ENCODE results near the gene KIF5C. TPM values are rescaled to one million over a fixed set of nuclear protein-coding genes. Genes with fewer than 3 reads are reported as not detected.
A peak's percentile ranks its signal among the peaks of the same experiment; 100 is the strongest.

KIF5C gene
- total RNA-seq: 0.47 TPM
- long read RNA-seq: 0 reads

DNA sequence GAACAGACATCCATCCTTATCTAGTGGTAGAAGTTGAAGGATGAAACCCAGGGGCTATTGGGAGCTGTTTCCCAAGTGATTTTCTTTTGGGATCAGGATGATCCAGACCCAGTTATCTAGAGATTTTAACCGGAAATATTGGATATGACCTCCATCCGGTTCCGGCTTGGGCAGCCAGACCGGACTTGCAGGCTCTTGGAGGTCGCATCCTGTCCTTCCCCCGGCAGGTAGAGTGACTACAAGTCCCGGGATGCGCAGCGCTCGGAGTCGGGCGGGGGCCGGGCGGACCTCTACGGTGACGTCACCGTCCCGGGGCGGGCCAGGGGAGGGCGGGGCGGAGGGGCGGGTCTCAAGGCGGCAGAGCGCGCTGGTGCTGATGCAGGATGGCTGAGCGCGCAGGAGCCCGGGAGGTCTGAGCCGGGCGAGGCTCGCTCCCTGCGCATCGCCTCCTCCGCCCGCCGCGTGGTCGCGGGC, at the start of gene KIF5C:
Gene KIF5C (plus strand): TSS at position 360 of the 474 bp plus-strand sequence. CDS start 391 bp downstream, outside the sequence.
- peaks cover under 1% of the 10 kb centered on the region for H3K9me3 ChIP-seq (replicated peaks)
- intact Hi-C loops (cut with micrococcal nuclease): no loop called here

DNA sequence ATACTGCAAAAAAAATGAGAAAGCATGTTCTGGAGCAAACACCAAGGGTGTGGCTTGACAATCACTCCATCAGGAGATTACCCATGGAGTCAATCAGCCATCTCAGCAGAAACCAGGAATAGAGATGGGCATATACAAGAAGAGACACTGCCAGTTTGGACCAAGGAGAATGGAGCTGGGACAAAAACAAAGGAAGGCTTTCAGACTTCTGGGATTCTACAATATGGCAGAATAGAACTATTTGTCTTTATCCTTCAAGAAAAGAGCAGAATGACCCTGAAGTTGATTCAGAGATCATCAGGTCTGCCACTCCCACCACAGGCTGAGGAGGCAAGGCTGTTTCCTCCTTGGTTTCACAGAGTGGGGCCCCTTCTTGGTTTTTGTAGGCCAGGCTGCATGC, 48.2 kb upstream of the KIF5C start:
- H3K4me3 ChIP-seq: no peak overlapping the region
- TF ChIP-seq, protein P1, sequence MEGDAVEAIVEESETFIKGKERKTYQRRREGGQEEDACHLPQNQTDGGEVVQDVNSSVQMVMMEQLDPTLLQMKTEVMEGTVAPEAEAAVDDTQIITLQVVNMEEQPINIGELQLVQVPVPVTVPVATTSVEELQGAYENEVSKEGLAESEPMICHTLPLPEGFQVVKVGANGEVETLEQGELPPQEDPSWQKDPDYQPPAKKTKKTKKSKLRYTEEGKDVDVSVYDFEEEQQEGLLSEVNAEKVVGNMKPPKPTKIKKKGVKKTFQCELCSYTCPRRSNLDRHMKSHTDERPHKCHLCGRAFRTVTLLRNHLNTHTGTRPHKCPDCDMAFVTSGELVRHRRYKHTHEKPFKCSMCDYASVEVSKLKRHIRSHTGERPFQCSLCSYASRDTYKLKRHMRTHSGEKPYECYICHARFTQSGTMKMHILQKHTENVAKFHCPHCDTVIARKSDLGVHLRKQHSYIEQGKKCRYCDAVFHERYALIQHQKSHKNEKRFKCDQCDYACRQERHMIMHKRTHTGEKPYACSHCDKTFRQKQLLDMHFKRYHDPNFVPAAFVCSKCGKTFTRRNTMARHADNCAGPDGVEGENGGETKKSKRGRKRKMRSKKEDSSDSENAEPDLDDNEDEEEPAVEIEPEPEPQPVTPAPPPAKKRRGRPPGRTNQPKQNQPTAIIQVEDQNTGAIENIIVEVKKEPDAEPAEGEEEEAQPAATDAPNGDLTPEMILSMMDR (IDR thresholded peaks at IDR 0.05; ENCODE audit: borderline replicate concordance): no peak
- no peaks in the 10 kb centered on the region for H3K27me3 ChIP-seq (ENCODE audit: low read depth)
- no peak overlapping the region for H3K27ac ChIP-seq (replicated peaks)
- H3K36me3 ChIP-seq: no peaks in the 10 kb centered on the region
- intact Hi-C loops (cut with micrococcal nuclease): no loop called here
- no peaks in the 10 kb centered on the region for H3K4me1 ChIP-seq
- DNase-seq: no peak
- H3K9me3 ChIP-seq (replicated peaks): no peaks in the 10 kb centered on the region

More for the DNA sequence above, at the start of gene KIF5C:
- peak; percentile 81 for DNase-seq
- peaks cover 27% of the 10 kb centered on the region for H3K4me1 ChIP-seq
- H3K27ac ChIP-seq (replicated peaks): no peak within 1 kb of the TSS
- peaks cover 90% of the 10 kb centered on the region for H3K27me3 ChIP-seq (ENCODE audit: low read depth)
- H3K4me3 ChIP-seq: peak within 1 kb of the TSS; percentile 71
- H3K36me3 ChIP-seq: no peaks in the 10 kb centered on the region
- TF ChIP-seq, protein P1 (IDR thresholded peaks at IDR 0.05; ENCODE audit: borderline replicate concordance): no peak

DNA sequence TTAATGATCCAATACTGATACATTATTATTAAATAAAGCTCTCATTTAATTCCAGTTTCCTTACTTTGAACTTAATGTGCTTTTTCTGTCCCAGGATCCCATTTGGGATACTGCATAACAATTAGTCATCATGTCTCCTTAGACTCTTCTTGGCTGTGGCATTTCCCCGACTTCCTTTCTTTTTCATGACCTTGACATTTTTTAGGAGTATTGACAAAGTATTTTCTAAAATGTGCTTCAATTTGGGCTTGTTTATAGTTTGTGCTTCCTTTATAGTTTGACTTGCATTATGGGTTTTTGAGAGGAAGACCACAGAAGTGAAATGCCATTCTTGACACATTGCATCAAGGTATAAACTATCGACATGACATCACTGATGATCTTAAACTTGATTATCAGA, 46.1 kb upstream of the KIF5C start:
- Histone ChIP-seq H3K27ac (replicated peaks) (no peak overlapping the region), H3K4me1 (no peaks in the 10 kb centered on the region), H3K36me3 (no peaks in the 10 kb centered on the region), H3K27me3 (ENCODE audit: low read depth) (no peaks in the 10 kb centered on the region), H3K4me3 (no peak overlapping the region), H3K9me3 (replicated peaks) (no peaks in the 10 kb centered on the region)
- TF ChIP-seq, protein P1 (IDR thresholded peaks at IDR 0.05; ENCODE audit: borderline replicate concordance): no peak
- no peak for DNase-seq
- intact Hi-C loops (cut with micrococcal nuclease): no loop called here

DNA sequence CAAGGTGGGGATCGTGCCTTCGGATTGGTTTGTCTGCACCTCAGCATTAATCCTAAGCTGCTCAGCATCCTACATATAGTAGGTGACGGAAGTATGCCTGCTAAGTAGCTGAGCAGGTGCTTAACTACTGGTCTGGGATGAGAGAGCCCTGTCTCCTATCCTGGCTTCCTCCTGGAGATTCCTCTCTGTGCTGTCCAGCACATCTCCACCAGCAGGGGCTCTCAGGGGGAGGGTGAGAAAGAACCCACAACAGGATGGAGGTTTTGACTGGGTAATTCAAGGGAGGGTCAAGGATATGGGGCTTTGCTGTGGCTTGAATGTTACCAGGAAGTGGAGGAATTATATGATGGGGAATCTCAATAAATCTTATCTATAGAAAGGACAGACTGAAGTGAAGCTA, 45.4 kb upstream of the KIF5C start:
- no peak overlapping the region for H3K4me3 ChIP-seq
- H3K27me3 ChIP-seq (ENCODE audit: low read depth): peaks cover under 1% of the 10 kb centered on the region
- no peak for DNase-seq
- H3K4me1 ChIP-seq: no peaks in the 10 kb centered on the region
- intact Hi-C loops (cut with micrococcal nuclease): no loop called here
- H3K9me3 ChIP-seq (replicated peaks): no peaks in the 10 kb centered on the region
- H3K36me3 ChIP-seq: no peaks in the 10 kb centered on the region
- no peak overlapping the region for H3K27ac ChIP-seq (replicated peaks)
- TF ChIP-seq, protein P1 (IDR thresholded peaks at IDR 0.05; ENCODE audit: borderline replicate concordance): no peak

DNA sequence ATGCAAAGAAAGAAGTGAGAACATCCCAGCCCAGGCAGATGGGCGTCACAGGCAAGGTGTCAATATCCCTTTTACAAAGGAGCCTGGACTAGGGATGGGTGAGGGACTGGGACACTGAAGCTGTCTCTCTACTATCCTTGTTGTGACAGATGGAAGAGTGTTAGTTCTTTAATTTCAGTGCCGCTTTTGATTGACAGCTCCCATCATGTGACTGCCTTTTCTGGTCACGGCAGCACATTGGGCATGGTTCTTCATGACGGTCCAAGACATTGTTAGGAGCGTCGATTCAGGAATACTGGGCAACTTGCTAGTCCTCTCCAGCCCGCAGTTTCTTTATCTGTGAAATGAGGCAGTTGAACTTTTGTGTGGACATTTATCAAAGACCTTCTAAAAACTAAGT, 42.4 kb upstream of the KIF5C start:
- Histone ChIP-seq H3K27ac (replicated peaks) (no peak overlapping the region), H3K4me3 (no peak overlapping the region), H3K36me3 (no peaks in the 10 kb centered on the region), H3K4me1 (no peaks in the 10 kb centered on the region), H3K27me3 (ENCODE audit: low read depth) (peaks cover 6% of the 10 kb centered on the region), H3K9me3 (replicated peaks) (no peaks in the 10 kb centered on the region)
- intact Hi-C loops (cut with micrococcal nuclease): no loop called here
- TF ChIP-seq, protein P1 (IDR thresholded peaks at IDR 0.05; ENCODE audit: borderline replicate concordance): no peak
- no peak for DNase-seq

All from left ventricle myocardium inferior (tissue), 1 donor.